AG09319 (cell line): ENCODE measurements around the gene CACNB2.
"Not testable (repeated sequence)": the region's sequence is repeated elsewhere in the genome, so short reads cannot be mapped to it uniquely, and the experiment has no call there.

Experiments
- DNase-seq: peaks from one replicate; pipeline ENCODE4 v3.0.0-alpha.2; 2010; ENCODE audit warnings: low read depth; ENCODE audit errors: extremely low read depth
- TF ChIP-seq, protein P1 (sequence below): IDR thresholded peaks from 2 replicates; pipeline ENCODE4 v1.5.1; 2011; ENCODE audit warnings: low read depth, mild to moderate bottlenecking, inconsistent platforms, low read length, moderate library complexity

The CACNB2 gene

DNA sequence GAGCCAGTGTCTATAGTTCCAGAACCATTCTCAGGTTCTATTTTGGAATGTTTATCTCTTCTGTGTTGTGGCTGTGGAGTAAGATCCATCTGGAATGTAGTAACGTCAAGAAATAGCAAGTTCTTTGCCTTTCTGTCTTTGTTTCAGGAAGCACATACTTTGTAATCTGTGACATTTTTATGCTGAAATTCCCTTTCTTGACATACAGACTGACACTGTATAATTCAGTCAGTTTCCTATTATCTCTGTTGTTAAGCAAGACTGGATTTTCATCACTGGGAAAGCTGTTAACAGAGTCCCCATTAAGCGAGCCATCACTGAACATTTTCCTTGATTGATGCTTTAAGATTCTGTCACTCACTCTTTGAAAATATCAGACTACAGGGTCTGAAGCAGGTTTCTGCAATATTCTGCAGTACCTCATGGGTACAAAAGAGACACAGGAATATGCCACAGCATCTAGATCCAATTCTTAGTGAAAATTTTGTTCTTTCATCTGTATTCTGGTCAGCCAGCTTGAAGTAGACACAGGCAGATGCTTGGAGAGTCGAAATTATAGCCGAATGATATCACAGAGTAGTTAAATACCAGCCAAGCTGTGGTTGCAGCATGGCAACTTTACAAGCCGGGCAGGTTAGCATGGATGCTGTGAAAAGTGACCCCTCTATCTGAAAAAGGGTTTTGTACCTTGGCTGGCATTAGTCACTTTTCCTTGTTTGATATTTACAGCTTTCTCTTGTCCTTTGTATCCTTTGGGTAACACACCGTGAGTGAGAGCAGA is 62.6 kb downstream of the CACNB2 start:
- TF ChIP-seq, protein P1, sequence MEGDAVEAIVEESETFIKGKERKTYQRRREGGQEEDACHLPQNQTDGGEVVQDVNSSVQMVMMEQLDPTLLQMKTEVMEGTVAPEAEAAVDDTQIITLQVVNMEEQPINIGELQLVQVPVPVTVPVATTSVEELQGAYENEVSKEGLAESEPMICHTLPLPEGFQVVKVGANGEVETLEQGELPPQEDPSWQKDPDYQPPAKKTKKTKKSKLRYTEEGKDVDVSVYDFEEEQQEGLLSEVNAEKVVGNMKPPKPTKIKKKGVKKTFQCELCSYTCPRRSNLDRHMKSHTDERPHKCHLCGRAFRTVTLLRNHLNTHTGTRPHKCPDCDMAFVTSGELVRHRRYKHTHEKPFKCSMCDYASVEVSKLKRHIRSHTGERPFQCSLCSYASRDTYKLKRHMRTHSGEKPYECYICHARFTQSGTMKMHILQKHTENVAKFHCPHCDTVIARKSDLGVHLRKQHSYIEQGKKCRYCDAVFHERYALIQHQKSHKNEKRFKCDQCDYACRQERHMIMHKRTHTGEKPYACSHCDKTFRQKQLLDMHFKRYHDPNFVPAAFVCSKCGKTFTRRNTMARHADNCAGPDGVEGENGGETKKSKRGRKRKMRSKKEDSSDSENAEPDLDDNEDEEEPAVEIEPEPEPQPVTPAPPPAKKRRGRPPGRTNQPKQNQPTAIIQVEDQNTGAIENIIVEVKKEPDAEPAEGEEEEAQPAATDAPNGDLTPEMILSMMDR, result no peak
- no peak for DNase-seq

DNA sequence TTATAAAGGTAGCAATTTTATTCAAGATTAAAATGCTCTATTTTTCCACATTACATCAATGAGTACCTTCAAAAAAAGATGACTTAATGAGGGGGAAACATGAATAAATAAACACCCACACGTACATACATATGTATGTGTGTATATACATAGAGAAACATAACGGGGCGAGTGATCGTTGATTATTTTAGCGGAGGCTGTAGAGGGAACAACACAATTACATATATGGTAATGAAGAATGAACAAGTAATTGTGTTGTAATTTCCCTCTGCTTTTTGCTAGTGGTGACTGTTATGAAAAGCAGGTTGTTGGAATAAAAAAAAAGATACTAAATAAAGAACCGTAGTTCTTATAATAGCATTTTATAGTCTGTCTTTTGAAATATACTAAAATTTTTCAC is 63.2 kb downstream of the CACNB2 start:
- no peak for DNase-seq
- TF ChIP-seq, protein P1, result no peak

DNA sequence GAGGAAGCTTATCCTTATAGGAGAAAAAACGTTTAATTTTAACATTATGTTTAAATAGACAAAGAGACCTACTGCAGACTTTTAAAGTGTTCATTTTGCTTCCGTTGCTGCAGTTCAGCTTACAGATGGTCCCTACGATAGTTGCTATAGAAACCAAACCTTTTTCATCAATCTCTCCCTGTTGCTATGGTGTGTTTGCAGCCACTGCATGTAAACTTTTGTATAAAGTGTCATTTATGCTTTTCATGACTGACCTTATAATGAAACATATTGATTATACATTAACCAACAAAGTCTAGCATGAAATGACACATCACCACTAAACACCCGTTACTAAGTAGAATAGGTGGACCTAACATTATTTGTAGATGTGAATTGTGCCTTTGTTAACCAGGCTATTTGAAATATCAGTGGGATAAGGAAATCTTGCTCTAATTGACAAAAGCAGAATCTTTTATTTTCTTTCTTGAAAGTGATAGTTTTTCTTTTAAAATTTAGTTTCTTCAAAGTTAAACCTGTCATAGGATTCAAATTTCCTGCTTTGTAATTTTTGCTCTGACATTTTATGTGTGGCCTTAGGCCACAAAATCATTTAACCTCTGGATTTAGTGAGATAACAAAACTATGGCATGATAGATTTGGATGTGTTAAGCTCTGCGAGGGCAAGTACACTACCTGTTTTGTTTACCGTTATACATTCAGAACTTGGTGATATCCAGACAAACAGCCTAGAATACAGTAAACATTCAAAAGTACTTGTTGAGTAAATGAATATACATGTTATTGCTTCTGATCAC is 64.0 kb downstream of the CACNB2 start:
- DNase-seq, result no peak
- TF ChIP-seq, protein P1, result no peak

DNA sequence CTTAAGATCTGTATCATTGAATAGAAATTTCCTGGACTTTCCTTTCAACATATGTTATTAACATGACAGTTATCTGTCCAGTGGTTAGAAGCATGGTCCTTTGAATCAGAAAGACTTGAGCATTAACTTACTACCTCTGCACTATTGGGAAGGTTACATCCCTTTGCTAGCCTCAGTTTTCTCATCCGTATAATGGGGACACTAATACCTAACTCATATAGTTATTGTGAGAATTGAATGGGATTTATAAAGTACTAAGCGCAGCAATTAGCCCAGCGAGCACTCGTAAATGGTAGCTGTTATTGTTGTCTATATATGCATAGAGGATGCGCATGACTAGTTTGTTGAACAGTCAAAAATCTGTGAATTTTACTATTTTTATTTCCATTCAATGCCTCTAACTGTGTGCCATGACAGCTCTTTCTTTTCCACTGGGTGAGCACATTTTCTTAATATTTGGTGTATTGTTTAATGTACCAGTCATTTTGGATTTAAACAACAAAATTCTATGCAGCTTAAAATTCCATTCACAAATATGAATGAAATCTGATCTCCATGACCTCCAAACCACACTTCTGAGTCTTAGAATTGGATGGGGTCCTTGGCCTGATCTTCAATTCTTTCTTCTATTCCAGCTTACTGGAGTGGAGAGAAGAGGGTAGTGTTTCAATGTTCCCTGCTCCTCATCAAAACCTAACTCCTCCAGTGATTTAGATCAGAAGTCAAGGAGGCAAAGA is 65.0 kb downstream of the CACNB2 start:
- TF ChIP-seq, protein P1, result no peak
- peak; percentile 14 for DNase-seq

DNA sequence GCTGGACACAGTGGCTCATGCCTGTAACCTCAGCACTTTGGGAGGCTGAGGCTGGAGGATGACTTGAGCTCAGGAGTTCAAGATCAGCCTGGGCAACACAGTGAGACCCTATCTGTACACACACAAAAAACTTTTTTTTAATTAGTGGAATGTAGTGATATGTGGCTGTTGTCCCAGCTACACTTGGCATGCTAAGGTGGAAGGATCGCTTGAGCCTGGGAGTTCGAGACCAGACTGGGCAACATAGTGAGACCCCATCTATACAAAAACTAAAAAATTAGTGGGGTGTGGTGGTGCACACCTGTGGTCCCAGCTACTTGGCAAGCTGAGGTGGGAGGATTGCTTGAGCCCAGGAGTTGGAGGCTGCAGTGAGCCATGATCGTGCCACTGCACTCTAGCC is 68.0 kb downstream of the CACNB2 start:
- not testable (repeated sequence) for DNase-seq

DNA sequence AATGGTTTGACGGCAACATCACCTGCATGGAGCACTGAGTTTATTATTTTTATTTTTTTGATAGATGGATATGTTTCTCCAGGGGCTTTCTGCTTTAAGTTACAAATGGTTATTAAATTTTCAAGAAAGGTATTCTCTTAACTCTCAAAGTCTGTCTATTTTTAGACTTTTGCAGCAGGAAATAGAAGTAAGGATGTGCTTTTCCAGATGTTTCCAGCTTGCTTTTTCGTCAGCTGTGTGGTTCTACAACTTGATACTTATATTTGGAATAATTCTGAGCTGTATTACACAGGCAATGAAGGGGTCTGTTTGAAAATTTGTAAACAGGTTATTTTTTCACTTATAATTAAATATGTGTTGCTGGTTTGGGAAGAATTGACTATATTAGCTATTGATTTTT is 69.0 kb downstream of the CACNB2 start:
- DNase-seq, result no peak
- TF ChIP-seq, protein P1, result no peak

DNA sequence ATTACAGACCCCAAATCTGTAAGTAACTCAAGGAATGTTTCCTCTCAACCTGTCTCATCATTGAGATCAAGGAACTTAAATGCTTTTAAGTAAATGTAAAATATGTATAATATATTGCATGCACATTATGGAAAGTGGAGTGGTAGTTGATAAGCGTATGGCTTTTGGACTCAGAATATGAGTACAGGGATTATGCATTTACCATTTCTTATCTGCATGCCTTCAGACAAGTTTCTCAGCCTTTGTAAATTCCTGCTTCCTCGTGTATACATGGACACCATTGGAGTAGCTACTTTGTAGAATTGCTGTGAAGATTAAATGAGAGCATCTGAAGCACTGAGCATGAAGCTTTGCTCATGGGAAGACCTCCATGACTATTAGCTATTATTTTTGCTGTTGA is 70.5 kb downstream of the CACNB2 start:
- TF ChIP-seq, protein P1, result no peak
- no peak for DNase-seq
